ENCODE results near the gene BLOC1S6.
A peak's percentile ranks its signal among the peaks of the same experiment; 100 is the strongest.

- TF ChIP-seq, protein P1, sequence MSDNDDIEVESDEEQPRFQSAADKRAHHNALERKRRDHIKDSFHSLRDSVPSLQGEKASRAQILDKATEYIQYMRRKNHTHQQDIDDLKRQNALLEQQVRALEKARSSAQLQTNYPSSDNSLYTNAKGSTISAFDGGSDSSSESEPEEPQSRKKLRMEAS (IDR thresholded peaks at IDR 0.05): no peak
- TF ChIP-seq CTCF (IDR thresholded peaks at IDR 0.05; ENCODE audit: control extremely low read depth in 1 of 3, insufficient read depth in 1 of 3, low read depth in 1 of 3, low read length in 3 of 3) (peak in 1 of 3 experiments; percentile 38; a peak in 2 of 4 replicates), RFX5 (IDR thresholded peaks at IDR 0.05; ENCODE audit: borderline replicate concordance, low read depth, low read length) (no peak), ATF2 (IDR thresholded peaks at IDR 0.05; ENCODE audit: low read length) (no peak), KDM1A (IDR thresholded peaks at IDR 0.05; ENCODE audit: borderline replicate concordance, low read length) (no peak), POLR2A (IDR thresholded peaks at IDR 0.05; ENCODE audit: control extremely low read depth in 1 of 2, low read depth in 2 of 2, low read length in 2 of 2) (no peak), YY1 (IDR thresholded peaks at IDR 0.05; ENCODE audit: low read depth, low read length) (no peak), CHD2 (IDR thresholded peaks at IDR 0.05; ENCODE audit: low read length) (no peak)
These were observed 24.1 kb downstream of the BLOC1S6 start for GRCh38 chr15:45611305-45611704.

Measured in H1 (cell line).